Hepatocyte (in vitro differentiated cells): ENCODE data around the gene LRRC43.

Experiments used
- CTCF ChIP-seq: fragments of 200-600 bp; sonication (generic); IDR thresholded peaks from 2 replicates; pipeline ENCODE4 v1.5.1; 2016; ENCODE audit warnings: antibody characterized with exemption, mild to moderate bottlenecking; ENCODE audit not compliant: poor library complexity
- EZH2phosphoT487 ChIP-seq: fragments of 200-600 bp; sonication (generic); IDR thresholded peaks from one replicate; pipeline ENCODE4 v1.6.1; 2018; ENCODE audit warnings: antibody characterized with exemption, mild to moderate bottlenecking, low read depth, moderate library complexity; ENCODE audit not compliant: unreplicated experiment, severe bottlenecking

- TF ChIP-seq CTCF (no peak), EZH2phosphoT487 (no peak)
These were observed 43.0 kb upstream of the LRRC43 start for GRCh38 chr12:122139941-122140340.
